Measurements from ENCODE around the gene ZSCAN18.

GRCh38 chr19:58145849-58146248 is 47.8 kb upstream of the ZSCAN18 start:
- TF ChIP-seq EP300 (IDR thresholded peaks at IDR 0.05; ENCODE audit: low read depth) (no peak), POLR2A (IDR thresholded peaks at IDR 0.05) (no peak)
